Measurements from ENCODE around the gene CALM3. TPM values are rescaled to one million over a fixed set of nuclear protein-coding genes. Genes with fewer than 3 reads are reported as not detected.
A peak's percentile ranks its signal among the peaks of the same experiment; 100 is the strongest.

Gene CALM3
- total RNA-seq, 1 experiment from 2014 or later: 343 TPM

- H3K9ac ChIP-seq (ENCODE audit: extremely low read depth, insufficient read length, low read length): no peak overlapping the region
- H4K20me1 ChIP-seq (ENCODE audit: control insufficient read depth, insufficient read depth, insufficient read length): no peaks in the 10 kb centered on the region
- H4K5ac ChIP-seq (ENCODE audit: insufficient read length, low read depth, low read length): no peak overlapping the region
- H4K91ac ChIP-seq (ENCODE audit: insufficient read length, low read depth, low read length): no peak overlapping the region
- Mint-ChIP-seq H3K4me1 (peaks cover 19 to 31% of the 10 kb centered on the region in 2 experiments), H3K27ac (no peak overlapping the region; a peak in 1 of 7 replicates), H3K9me3 (peaks cover 3 to 4% of the 10 kb centered on the region in 2 experiments; a peak in 3 of 5 replicates), H3K27me3 (ENCODE audit: low read depth) (peaks cover 5% of the 10 kb centered on the region; the same call in 1 of the 2 replicates), H3K4me3 (peak overlapping the region; percentile 94 to 98; a peak in 4 of 5 replicates), H3K36me3 (ENCODE audit: insufficient read depth in 1 of 3, low read depth in 3 of 3) (peaks cover 15 to 34% (median 28%) of the 10 kb centered on the region in 3 experiments; a peak in 6 of 7 replicates)
- no peaks in the 10 kb centered on the region for H3K27me3 ChIP-seq (ENCODE audit: insufficient read depth, low read length)
- no peak overlapping the region for H3K4ac ChIP-seq (ENCODE audit: low read depth, low read length)
- no peak overlapping the region for H3K27ac ChIP-seq (ENCODE audit: insufficient read length, low read depth, low read length)
- no peak overlapping the region for H2AFZ ChIP-seq (ENCODE audit: low read length)
- TF ChIP-seq CTCF (conservative IDR thresholded peaks at IDR 0.05): no peak
- H3K23ac ChIP-seq (ENCODE audit: insufficient read length, low read depth, low read length): no peak overlapping the region
- H2BK5ac ChIP-seq (ENCODE audit: insufficient read length, low read length): no peak overlapping the region
- H2BK120ac ChIP-seq (ENCODE audit: low read depth, low read length, poor library complexity, severe bottlenecking): no peak overlapping the region
- peaks cover 5% of the 10 kb centered on the region; the same call in 1 of the 2 replicates for H3K79me2 ChIP-seq (ENCODE audit: insufficient read depth, low read length)
- no peak overlapping the region for H3T11ph ChIP-seq (ENCODE audit: low read length)
- H3K4me2 ChIP-seq (ENCODE audit: insufficient read depth, insufficient read length, low read length): no peak overlapping the region
- no peaks in the 10 kb centered on the region for H3K9me3 ChIP-seq (ENCODE audit: control insufficient read depth, low read depth, low read length)
- H2BK12ac ChIP-seq (ENCODE audit: insufficient read length, low read depth, low read length): no peak overlapping the region
- no peak overlapping the region for H2BK15ac ChIP-seq (ENCODE audit: low read depth, low read length)
- H3K14ac ChIP-seq (ENCODE audit: insufficient read depth, low read length): no peak overlapping the region
- H4K8ac ChIP-seq (replicated peaks; ENCODE audit: insufficient read length, low read depth, low read length): no peak overlapping the region
- no peak overlapping the region for H3K18ac ChIP-seq (ENCODE audit: insufficient read length, low read depth, low read length)
- no peaks in the 10 kb centered on the region for H3K4me1 ChIP-seq (ENCODE audit: insufficient read depth, low read length)
- no CpG with 5 or more reads among the region's 2 CpGs for WGBS (ENCODE audit: extremely low coverage, insufficient read length, low lambda C conversion rate)
- DNase-seq: no peak
- no peak overlapping the region for H3K56ac ChIP-seq (ENCODE audit: insufficient read length, low read depth, low read length)
- peaks cover 12% of the 10 kb centered on the region for H3K23me2 ChIP-seq (ENCODE audit: insufficient read length, low read depth, low read length, poor library complexity, severe bottlenecking)
- peaks cover 7% of the 10 kb centered on the region for H3K79me1 ChIP-seq (ENCODE audit: insufficient read depth, low read depth, low read length, poor library complexity, severe bottlenecking)
- H2AK5ac ChIP-seq (ENCODE audit: insufficient read length, low read length): no peak overlapping the region
- H2BK20ac ChIP-seq (ENCODE audit: low read depth, low read length, poor library complexity, severe bottlenecking): no peak overlapping the region
These were observed 2.1 kb downstream of the CALM3 start for GRCh38 chr19:46603195-46603637.

Data from H9 (cell line).